ENCODE data around the gene ALKBH7. TPM values are rescaled to one million over a fixed set of nuclear protein-coding genes. Genes with fewer than 3 reads are reported as not detected.
"Not testable (repeated sequence)": the region's sequence is repeated elsewhere in the genome, so short reads cannot be mapped to it uniquely, and the experiment has no call there.

The ALKBH7 gene
- total RNA-seq, 1 donor from 2014 or later, result 75.2 TPM

- Histone ChIP-seq H3K4me1 (ENCODE audit: control insufficient read depth in 3 of 3, insufficient read depth in 3 of 3, low read length in 3 of 3) (peaks cover 0 to 2% (median 1%) of the 10 kb centered on the region in 3 donors), H3K4me3 (ENCODE audit: low read length in 3 of 3) (no peak overlapping the region), H3K27me3 (ENCODE audit: control insufficient read depth in 3 of 3, insufficient read depth in 3 of 3, low read length in 3 of 3) (no peaks in the 10 kb centered on the region), H3K9ac (ENCODE audit: low read depth in 1 of 3, low read length in 3 of 3) (no peak overlapping the region), H3K9me3 (ENCODE audit: control insufficient read depth in 3 of 3, low read length in 3 of 3) (no peaks in the 10 kb centered on the region), H3K27ac (ENCODE audit: low read depth, low read length) (no peak overlapping the region), H3K36me3 (ENCODE audit: control insufficient read depth in 3 of 3, insufficient read depth in 3 of 3, low read length in 3 of 3) (no peaks in the 10 kb centered on the region)
Measured at GRCh38 chr19:6352381-6353165, 20.0 kb upstream of the ALKBH7 start.

- Histone ChIP-seq H3K27me3 (ENCODE audit: control insufficient read depth in 3 of 3, insufficient read depth in 3 of 3, low read length in 3 of 3) (no peaks in the 10 kb centered on the region), H3K9ac (ENCODE audit: low read depth in 1 of 3, low read length in 3 of 3) (no peak overlapping the region), H3K4me3 (ENCODE audit: low read length in 3 of 3) (no peak overlapping the region), H3K27ac (ENCODE audit: low read depth, low read length) (no peak overlapping the region), H3K4me1 (ENCODE audit: control insufficient read depth in 3 of 3, insufficient read depth in 3 of 3, low read length in 3 of 3) (peaks cover 7 to 9% (median 9%) of the 10 kb centered on the region in 3 donors), H3K36me3 (ENCODE audit: control insufficient read depth in 3 of 3, insufficient read depth in 3 of 3, low read length in 3 of 3) (no peaks in the 10 kb centered on the region), H3K9me3 (ENCODE audit: control insufficient read depth in 3 of 3, low read length in 3 of 3) (no peaks in the 10 kb centered on the region)
Measured at GRCh38 chr19:6354098-6354674, 18.4 kb upstream of the ALKBH7 start.

- not testable (repeated sequence) for H3K4me1 ChIP-seq (ENCODE audit: control insufficient read depth in 3 of 3, insufficient read depth in 3 of 3, low read length in 3 of 3); H3K27me3 ChIP-seq (ENCODE audit: control insufficient read depth in 3 of 3, insufficient read depth in 3 of 3, low read length in 3 of 3); H3K27ac ChIP-seq (ENCODE audit: low read depth, low read length); H3K36me3 ChIP-seq (ENCODE audit: control insufficient read depth in 3 of 3, insufficient read depth in 3 of 3, low read length in 3 of 3); H3K4me3 ChIP-seq (ENCODE audit: low read length in 3 of 3); H3K9ac ChIP-seq (ENCODE audit: low read depth in 1 of 3, low read length in 3 of 3); H3K9me3 ChIP-seq (ENCODE audit: control insufficient read depth in 3 of 3, low read length in 3 of 3)
Measured at GRCh38 chr19:6355321-6356040, 17.1 kb upstream of the ALKBH7 start.

GRCh38 chr19:6357174-6357573 is 15.4 kb upstream of the ALKBH7 start:
- Histone ChIP-seq H3K36me3 (ENCODE audit: control insufficient read depth in 3 of 3, insufficient read depth in 3 of 3, low read length in 3 of 3) (no peaks in the 10 kb centered on the region), H3K27me3 (ENCODE audit: control insufficient read depth in 3 of 3, insufficient read depth in 3 of 3, low read length in 3 of 3) (no peaks in the 10 kb centered on the region), H3K9me3 (ENCODE audit: control insufficient read depth in 3 of 3, low read length in 3 of 3) (no peaks in the 10 kb centered on the region), H3K9ac (ENCODE audit: low read depth in 1 of 3, low read length in 3 of 3) (no peak overlapping the region), H3K4me1 (ENCODE audit: control insufficient read depth in 3 of 3, insufficient read depth in 3 of 3, low read length in 3 of 3) (peaks cover 7 to 12% (median 12%) of the 10 kb centered on the region in 3 donors), H3K27ac (ENCODE audit: low read depth, low read length) (no peak overlapping the region), H3K4me3 (ENCODE audit: low read length in 3 of 3) (no peak overlapping the region)

GRCh38 chr19:6358003-6358402 is 14.6 kb upstream of the ALKBH7 start:
- peak overlapping the region; percentile 79 for H3K27ac ChIP-seq (ENCODE audit: low read depth, low read length)
- peak overlapping the region; percentile 59 to 66 (median 64) for H3K9ac ChIP-seq (ENCODE audit: low read depth in 1 of 3, low read length in 3 of 3)
- peaks cover 10 to 17% (median 16%) of the 10 kb centered on the region in 3 donors for H3K4me1 ChIP-seq (ENCODE audit: control insufficient read depth in 3 of 3, insufficient read depth in 3 of 3, low read length in 3 of 3)
- H3K27me3 ChIP-seq (ENCODE audit: control insufficient read depth in 3 of 3, insufficient read depth in 3 of 3, low read length in 3 of 3), result no peaks in the 10 kb centered on the region
- no peaks in the 10 kb centered on the region for H3K36me3 ChIP-seq (ENCODE audit: control insufficient read depth in 3 of 3, insufficient read depth in 3 of 3, low read length in 3 of 3)
- peak overlapping the region in 1 of 3 donors; percentile 52 for H3K4me3 ChIP-seq (ENCODE audit: low read length in 3 of 3)
- H3K9me3 ChIP-seq (ENCODE audit: control insufficient read depth in 3 of 3, low read length in 3 of 3), result no peaks in the 10 kb centered on the region

GRCh38 chr19:6359568-6360341 is 12.8 kb upstream of the ALKBH7 start:
- H3K4me3 ChIP-seq (ENCODE audit: low read length in 3 of 3), result no peak overlapping the region
- no peaks in the 10 kb centered on the region for H3K27me3 ChIP-seq (ENCODE audit: control insufficient read depth in 3 of 3, insufficient read depth in 3 of 3, low read length in 3 of 3)
- H3K36me3 ChIP-seq (ENCODE audit: control insufficient read depth in 3 of 3, insufficient read depth in 3 of 3, low read length in 3 of 3), result peaks cover 0 to 5% (median 4%) of the 10 kb centered on the region in 3 donors
- H3K9me3 ChIP-seq (ENCODE audit: control insufficient read depth in 3 of 3, low read length in 3 of 3), result no peaks in the 10 kb centered on the region
- no peak overlapping the region for H3K27ac ChIP-seq (ENCODE audit: low read depth, low read length)
- peaks cover 10 to 17% (median 16%) of the 10 kb centered on the region in 3 donors for H3K4me1 ChIP-seq (ENCODE audit: control insufficient read depth in 3 of 3, insufficient read depth in 3 of 3, low read length in 3 of 3)
- no peak overlapping the region for H3K9ac ChIP-seq (ENCODE audit: low read depth in 1 of 3, low read length in 3 of 3)

- H3K27me3 ChIP-seq (ENCODE audit: control insufficient read depth in 3 of 3, insufficient read depth in 3 of 3, low read length in 3 of 3); H3K9me3 ChIP-seq (ENCODE audit: control insufficient read depth in 3 of 3, low read length in 3 of 3); H3K27ac ChIP-seq (ENCODE audit: low read depth, low read length); H3K36me3 ChIP-seq (ENCODE audit: control insufficient read depth in 3 of 3, insufficient read depth in 3 of 3, low read length in 3 of 3); H3K9ac ChIP-seq (ENCODE audit: low read depth in 1 of 3, low read length in 3 of 3); H3K4me3 ChIP-seq (ENCODE audit: low read length in 3 of 3): not testable (repeated sequence)
- H3K4me1 ChIP-seq (ENCODE audit: control insufficient read depth in 3 of 3, insufficient read depth in 3 of 3, low read length in 3 of 3), result peaks cover 10 to 17% (median 16%) of the 10 kb centered on the region in 3 donors
Measured at GRCh38 chr19:6360445-6360844, 12.1 kb upstream of the ALKBH7 start.

- Histone ChIP-seq H3K4me3 (ENCODE audit: low read length in 3 of 3) (peak overlapping the region; percentile 49 to 91 (median 51)), H3K9ac (ENCODE audit: low read depth in 1 of 3, low read length in 3 of 3) (peak overlapping the region in 2 of 3 donors; percentile 10 to 85)
Measured at GRCh38 chr19:6360857-6361216, 11.8 kb upstream of the ALKBH7 start.

GRCh38 chr19:6362027-6362350 is 10.6 kb upstream of the ALKBH7 start:
- peak overlapping the region; percentile 77 for H3K27ac ChIP-seq (ENCODE audit: low read depth, low read length)
- H3K9me3 ChIP-seq (ENCODE audit: control insufficient read depth in 3 of 3, low read length in 3 of 3), result no peaks in the 10 kb centered on the region
- peaks cover 10 to 17% (median 16%) of the 10 kb centered on the region in 3 donors for H3K4me1 ChIP-seq (ENCODE audit: control insufficient read depth in 3 of 3, insufficient read depth in 3 of 3, low read length in 3 of 3)
- no peaks in the 10 kb centered on the region for H3K27me3 ChIP-seq (ENCODE audit: control insufficient read depth in 3 of 3, insufficient read depth in 3 of 3, low read length in 3 of 3)
- peaks cover 16 to 19% (median 18%) of the 10 kb centered on the region in 3 donors for H3K36me3 ChIP-seq (ENCODE audit: control insufficient read depth in 3 of 3, insufficient read depth in 3 of 3, low read length in 3 of 3)
- peak overlapping the region; percentile 78 to 91 (median 83) for H3K4me3 ChIP-seq (ENCODE audit: low read length in 3 of 3)
- peak overlapping the region; percentile 80 to 85 (median 85) for H3K9ac ChIP-seq (ENCODE audit: low read depth in 1 of 3, low read length in 3 of 3)

More at GRCh38 chr19:6360857-6361216, 11.8 kb upstream of the ALKBH7 start:
- H3K27me3 ChIP-seq (ENCODE audit: control insufficient read depth in 3 of 3, insufficient read depth in 3 of 3, low read length in 3 of 3); H3K9me3 ChIP-seq (ENCODE audit: control insufficient read depth in 3 of 3, low read length in 3 of 3): not testable (repeated sequence)
- Histone ChIP-seq H3K36me3 (ENCODE audit: control insufficient read depth in 3 of 3, insufficient read depth in 3 of 3, low read length in 3 of 3) (peaks cover 7 to 11% (median 10%) of the 10 kb centered on the region in 3 donors), H3K4me1 (ENCODE audit: control insufficient read depth in 3 of 3, insufficient read depth in 3 of 3, low read length in 3 of 3) (peaks cover 10 to 17% (median 16%) of the 10 kb centered on the region in 3 donors), H3K27ac (ENCODE audit: low read depth, low read length) (peak overlapping the region; percentile 77)
